Right lobe of liver (tissue), 4 donors: ENCODE results near the gene SOWAHC.

Experiments used
- CTCF ChIP-seq, 4 donors: fragments of 200-600 bp in 3 of 4; fragments of 450-650 bp in 1 of 4; IDR thresholded peaks; one replicate each; pipeline versions ENCODE4 v1.5.1 to v1.8.0; 2016 to 2022; ENCODE audit warnings: antibody characterized with exemption in 4 of 4, mild to moderate bottlenecking in 2 of 4
- POLR2A ChIP-seq: fragments of 450-650 bp; IDR thresholded peaks from one replicate; pipeline ENCODE4 v1.6.1; 2017; ENCODE audit warnings: antibody characterized with exemption, mild to moderate bottlenecking
- donor health status: DM: no; HTN: no; CAD: no.
- donor health status: DM: no; HTN: no; CAD: no.
- donor health status: DM: no; HTN: yes; CAD: no.

GRCh38 chr2:109615637-109616144, 1.5 kb downstream of the SOWAHC start:
- no peak for TF ChIP-seq POLR2A
- TF ChIP-seq CTCF (IDR thresholded peaks at IDR 0.05), result peak; percentile 17 to 35 (median 23)
